ENCODE data around the gene ELMOD3. TPM values are rescaled to one million over a fixed set of nuclear protein-coding genes. Genes with fewer than 3 reads are reported as not detected.

The ELMOD3 gene
- total RNA-seq, 2 donors from 2014 or later: 16.9 to 18.5 TPM

- Histone ChIP-seq H3K9me3 (no peaks in the 10 kb centered on the region), H3K36me3 (replicated peaks in 1 of 2; ENCODE audit: insufficient read depth in 1 of 2, low read depth in 2 of 2) (no peaks in the 10 kb centered on the region), H3K27me3 (no peaks in the 10 kb centered on the region), H3K4me3 (no peak overlapping the region), H3K4me1 (peaks cover 72% of the 10 kb centered on the region), H3K27ac (peak overlapping the region in 1 of 4 donors; percentile 46)
- peak in 1 of 4 donors; percentile 55 for DNase-seq
- TF ChIP-seq POLR2A (IDR thresholded peaks at IDR 0.05): no peak
- TF ChIP-seq CTCF (IDR thresholded peaks at IDR 0.05): no peak
- 86 to 92% methylated on average over 5 to 16 of the region's 21 CpGs for WGBS, 2 donors
- ATAC-seq: no peak
- intact Hi-C loops (cut with DNase I): no loop called here
Observed at GRCh38 chr2:85435220-85435958, 80.8 kb downstream of the ELMOD3 start.

GRCh38 chr2:85435981-85436835, 81.6 kb downstream of the ELMOD3 start:
- DNase-seq: no peak
- WGBS, 2 donors: 92 to 93% methylated on average over 10 to 16 of the region's 16 CpGs
- intact Hi-C loops (cut with DNase I): no loop called here
- no peak overlapping the region for H3K4me3 ChIP-seq
- H3K9me3 ChIP-seq: no peaks in the 10 kb centered on the region
- TF ChIP-seq CTCF (IDR thresholded peaks at IDR 0.05) (peak in 1 of 7 experiments; percentile 5), POLR2A (IDR thresholded peaks at IDR 0.05) (no peak)
- peaks cover 72% of the 10 kb centered on the region for H3K4me1 ChIP-seq
- peak overlapping the region in 3 of 4 donors; percentile 83 to 96 (median 94) for H3K27ac ChIP-seq
- no peaks in the 10 kb centered on the region for H3K27me3 ChIP-seq
- H3K36me3 ChIP-seq (replicated peaks in 1 of 2; ENCODE audit: insufficient read depth in 1 of 2, low read depth in 2 of 2): no peaks in the 10 kb centered on the region
- no peak for ATAC-seq

- intact Hi-C loops (cut with DNase I): no loop called here
- 76 to 84% methylated on average over 9 to 10 of the region's 10 CpGs for WGBS, 2 donors
- Histone ChIP-seq H3K36me3 (replicated peaks in 1 of 2; ENCODE audit: insufficient read depth in 1 of 2, low read depth in 2 of 2) (no peaks in the 10 kb centered on the region), H3K27me3 (no peaks in the 10 kb centered on the region), H3K4me1 (peaks cover 72% of the 10 kb centered on the region), H3K9me3 (no peaks in the 10 kb centered on the region), H3K27ac (peak overlapping the region; percentile 63 to 96 (median 88)), H3K4me3 (no peak overlapping the region)
- no peak for TF ChIP-seq CTCF (IDR thresholded peaks at IDR 0.05)
- TF ChIP-seq POLR2A (IDR thresholded peaks at IDR 0.05): no peak
- ATAC-seq (peak; percentile 1), DNase-seq (no peak)
Observed at GRCh38 chr2:85436836-85437487, 82.4 kb downstream of the ELMOD3 start.

- Histone ChIP-seq H3K27me3 (no peaks in the 10 kb centered on the region), H3K36me3 (replicated peaks in 1 of 2; ENCODE audit: insufficient read depth in 1 of 2, low read depth in 2 of 2) (no peaks in the 10 kb centered on the region), H3K4me3 (no peak overlapping the region), H3K9me3 (no peaks in the 10 kb centered on the region), H3K27ac (peak overlapping the region; percentile 63 to 96 (median 88)), H3K4me1 (peaks cover 71% of the 10 kb centered on the region)
- intact Hi-C loops (cut with DNase I): no loop called here
- DNase-seq (peak; percentile 92 to 94 (median 92)), ATAC-seq (peak; percentile 86)
- TF ChIP-seq POLR2A (IDR thresholded peaks at IDR 0.05) (peak; percentile 83 to 89 (median 87)), CTCF (IDR thresholded peaks at IDR 0.05) (no peak)
- WGBS, 2 donors: 15 to 20% methylated on average over 9 to 46 of the region's 64 CpGs
Observed at GRCh38 chr2:85437488-85438200, 83.1 kb downstream of the ELMOD3 start.
